C4-2B (cell line): ENCODE results near the gene TNNT2.

ENCODE experiments used
- H3K27ac ChIP-seq: fragments of 450-650 bp; 2 replicates; pipeline ENCODE4 v1.5.1; 2017
- CTCF ChIP-seq: fragments of 450-650 bp; conservative IDR thresholded peaks from 2 replicates; pipeline ENCODE4 v1.5.1; 2017; ENCODE audit warnings: mild to moderate bottlenecking
- ZFX ChIP-seq: fragments of 450-650 bp; IDR thresholded peaks from 2 replicates; pipeline ENCODE4 v1.6.1; 2017

TNNT2 gene

GRCh38 chr1:201375169-201375568, 2.3 kb downstream of the TNNT2 start:
- TF ChIP-seq CTCF (no peak), ZFX (no peak)
- no peak overlapping the region for H3K27ac ChIP-seq

- H3K27ac ChIP-seq, result no peak overlapping the region
Observed at GRCh38 chr1:201374364-201374763, 3.1 kb downstream of the TNNT2 start.

GRCh38 chr1:201371792-201372191, 5.7 kb downstream of the TNNT2 start:
- no peak overlapping the region for H3K27ac ChIP-seq
- TF ChIP-seq CTCF, result no peak
- TF ChIP-seq ZFX, result no peak

More at GRCh38 chr1:201374364-201374763, 3.1 kb downstream of the TNNT2 start:
- TF ChIP-seq ZFX, result no peak
- no peak for TF ChIP-seq CTCF

GRCh38 chr1:201371276-201371675, 6.2 kb downstream of the TNNT2 start:
- no peak for TF ChIP-seq CTCF
- TF ChIP-seq ZFX, result no peak
- no peak overlapping the region for H3K27ac ChIP-seq

GRCh38 chr1:201370500-201370899, 7.0 kb downstream of the TNNT2 start:
- TF ChIP-seq ZFX (no peak), CTCF (no peak)
- H3K27ac ChIP-seq, result no peak overlapping the region

- TF ChIP-seq ZFX (no peak), CTCF (no peak)
- no peak overlapping the region for H3K27ac ChIP-seq
Observed at GRCh38 chr1:201369209-201369608, 8.3 kb downstream of the TNNT2 start.

GRCh38 chr1:201366696-201367095, 10.8 kb downstream of the TNNT2 start:
- no peak overlapping the region for H3K27ac ChIP-seq
- TF ChIP-seq CTCF (no peak), ZFX (no peak)
